ENCODE measurements around the gene ABHD18. TPM values are rescaled to one million over a fixed set of nuclear protein-coding genes. Genes with fewer than 3 reads are reported as not detected.
"Not testable (repeated sequence)": the region's sequence is repeated elsewhere in the genome, so short reads cannot be mapped to it uniquely, and the experiment has no call there.

The ABHD18 gene
- total RNA-seq, 4 donors from 2014 or later: 6.5 to 10.0 (median 8.4) TPM

GRCh38 chr4:128031756-128032384 lies 66.7 kb downstream of the ABHD18 start:
- Histone ChIP-seq H3K27me3 (no peaks in the 10 kb centered on the region), H3K9me3 (no peaks in the 10 kb centered on the region), H3K4me1 (no peaks in the 10 kb centered on the region), H3K27ac (no peak overlapping the region), H3K4me3 (no peak overlapping the region), H3K36me3 (peaks cover 0 to 58% of the 10 kb centered on the region in 2 donors)
- WGBS, 2 donors (ENCODE audit: low coverage in 1 of 2): 74 to 85% methylated on average over 3 of the region's 3 CpGs
- TF ChIP-seq POLR2A (IDR thresholded peaks at IDR 0.05): no peak
- no peak for TF ChIP-seq EP300 (IDR thresholded peaks at IDR 0.05)
- no peak for TF ChIP-seq POLR2AphosphoS5 (IDR thresholded peaks at IDR 0.05)
- no peak for TF ChIP-seq CTCF (IDR thresholded peaks at IDR 0.05)
- ATAC-seq: no peak

GRCh38 chr4:128039568-128039967 lies 74.4 kb downstream of the ABHD18 start:
- H3K9me3 ChIP-seq: no peaks in the 10 kb centered on the region
- no peaks in the 10 kb centered on the region for H3K36me3 ChIP-seq
- H3K27me3 ChIP-seq: no peaks in the 10 kb centered on the region
- no peak for TF ChIP-seq CTCF (IDR thresholded peaks at IDR 0.05)
- no peak for TF ChIP-seq EP300 (IDR thresholded peaks at IDR 0.05)
- TF ChIP-seq POLR2AphosphoS5 (IDR thresholded peaks at IDR 0.05): no peak
- TF ChIP-seq POLR2A (IDR thresholded peaks at IDR 0.05): no peak
- H3K4me3 ChIP-seq: no peak overlapping the region
- no peak overlapping the region for H3K27ac ChIP-seq
- H3K4me1 ChIP-seq: no peaks in the 10 kb centered on the region
- ATAC-seq: no peak
- WGBS, 2 donors (ENCODE audit: low coverage in 1 of 2): 86 to 91% methylated on average over 1 of the region's 1 CpG

- not testable (repeated sequence) for H3K27ac ChIP-seq, H3K4me3 ChIP-seq, H3K27me3 ChIP-seq, ATAC-seq, H3K9me3 ChIP-seq, H3K36me3 ChIP-seq, H3K4me1 ChIP-seq
- WGBS, 2 donors (ENCODE audit: low coverage in 1 of 2): 88% methylated on average over 8 of the region's 9 CpGs; no CpG with 5 or more reads in 1 of the 2 donors
Observed at GRCh38 chr4:128047019-128047418, 81.8 kb downstream of the ABHD18 start.

- not testable (repeated sequence) for H3K4me1 ChIP-seq, H3K27ac ChIP-seq, H3K9me3 ChIP-seq, H3K4me3 ChIP-seq, H3K27me3 ChIP-seq, ATAC-seq, H3K36me3 ChIP-seq
- WGBS, 2 donors (ENCODE audit: low coverage in 1 of 2): no CpG with 5 or more reads among the region's 34 CpGs
Observed at GRCh38 chr4:128047514-128047913, 82.3 kb downstream of the ABHD18 start.

- not testable (repeated sequence) for H3K4me3 ChIP-seq, ATAC-seq, H3K27ac ChIP-seq, H3K36me3 ChIP-seq, H3K27me3 ChIP-seq, H3K9me3 ChIP-seq, H3K4me1 ChIP-seq
- 78 to 92% methylated on average over 9 to 10 of the region's 10 CpGs for WGBS, 2 donors (ENCODE audit: low coverage in 1 of 2)
Observed at GRCh38 chr4:128051229-128051628, 86.0 kb downstream of the ABHD18 start.

- not testable (repeated sequence) for H3K27me3 ChIP-seq, H3K36me3 ChIP-seq, H3K27ac ChIP-seq, H3K4me3 ChIP-seq, H3K4me1 ChIP-seq, H3K9me3 ChIP-seq, ATAC-seq
- WGBS, 2 donors (ENCODE audit: low coverage in 1 of 2): 81 to 90% methylated on average over 3 to 6 of the region's 9 CpGs
Observed at GRCh38 chr4:128054907-128055306, 89.7 kb downstream of the ABHD18 start.

GRCh38 chr4:128055441-128056206 lies 90.4 kb downstream of the ABHD18 start:
- H3K4me1 ChIP-seq, ATAC-seq, H3K27me3 ChIP-seq, H3K4me3 ChIP-seq, H3K9me3 ChIP-seq, H3K27ac ChIP-seq, H3K36me3 ChIP-seq: not testable (repeated sequence)
- WGBS, 2 donors (ENCODE audit: low coverage in 1 of 2): 91 to 92% methylated on average over 3 to 10 of the region's 10 CpGs

All from gastroesophageal sphincter (tissue), 4 donors.